K562 treated with DMSO at 1 percent for 24 hours (cell line): ENCODE data around the gene ZSCAN5B. TPM values are rescaled to one million over a fixed set of nuclear protein-coding genes. Genes with fewer than 3 reads are reported as not detected.

Experiments
- total RNA-seq: library from RNA; unstranded; fragments of 300-600 nt; gene quantifications from 2 replicates; pipeline ENCODE4 v1.2.3, GENCODE V29; 2022; ENCODE audit warnings: low read depth; ENCODE audit not compliant: insufficient read depth

ZSCAN5B gene
- total RNA-seq: 0.34 TPM in 1 of 2 replicates, not detected in the other

GRCh38 chr19:56197646-56198045, at the start of gene ZSCAN5B:
Gene ZSCAN5B (minus strand): TSS chr19:56197783. CDS start chr19:56193052, 4,731 bp downstream.

DNA sequence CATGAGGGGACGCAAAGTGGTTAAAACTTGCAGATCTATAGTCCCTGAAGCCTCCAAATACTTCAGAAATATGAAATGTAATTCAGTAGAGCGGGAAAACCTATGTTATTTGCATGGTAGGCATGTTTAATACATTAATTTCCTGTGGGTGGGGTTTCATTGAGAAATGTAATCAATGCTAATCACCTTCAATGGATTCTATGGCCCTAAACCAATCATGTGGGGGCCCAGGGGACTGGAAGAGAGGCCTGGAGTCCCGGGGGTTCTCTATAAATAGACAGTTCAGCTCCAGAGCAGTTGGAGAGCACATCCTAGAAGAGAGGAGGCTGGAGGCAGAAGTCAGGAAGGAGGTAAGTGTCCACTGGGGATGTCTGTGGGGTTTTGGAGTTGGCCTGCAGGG, 4.4 kb upstream of the ZSCAN5B start, which contains the start of gene ZSCAN5C:
Gene ZSCAN5C (plus strand): TSS at position 301 of the 400 bp plus-strand sequence. CDS start 3,641 bp downstream, outside the sequence.

DNA sequence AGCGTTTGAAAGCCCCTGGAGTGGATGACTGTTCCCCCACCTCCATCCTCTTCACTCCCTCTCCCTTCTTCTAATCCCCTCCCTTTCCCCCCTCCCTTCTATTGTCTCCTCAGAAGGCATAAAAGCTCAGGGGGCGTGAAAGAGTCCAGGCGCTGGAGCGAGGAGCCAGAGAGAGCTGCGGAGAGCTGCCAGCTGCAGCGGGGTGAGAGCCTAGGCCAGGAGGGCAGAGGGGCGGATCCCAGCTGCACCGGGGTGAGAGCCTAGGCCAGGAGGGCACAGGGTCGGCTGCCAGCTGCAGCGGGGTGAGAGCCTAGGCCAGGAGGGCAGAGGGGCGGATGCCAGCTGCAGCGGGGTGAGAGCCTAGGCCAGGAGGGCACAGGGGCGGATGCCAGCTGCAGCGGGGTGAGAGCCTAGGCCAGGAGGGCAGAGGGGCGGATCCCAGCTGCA, 21.7 kb downstream of the ZSCAN5B start, which contains the start of gene GALP:
Gene GALP (plus strand): TSS at position 148 of the 447 bp plus-strand sequence. CDS start 1,101 bp downstream, outside the sequence.

GRCh38 chr19:56140583-56141416, 56.8 kb downstream of the ZSCAN5B start, which contains the start of gene ZNF444:
Gene ZNF444 (plus strand): TSS chr19:56141287. CDS start chr19:56146912, 5,625 bp downstream.

Other genes with a start within 250 kb of the ZSCAN5B start
- not detected in 2 replicates for gene NLRP8, start 250.0 kb downstream of the ZSCAN5B start, total RNA-seq
- 0.32 TPM in 1 of 2 replicates, not detected in the other for gene NLRP5, start 211.0 kb downstream of the ZSCAN5B start, total RNA-seq
- gene ZNF787, start 76.5 kb downstream of the ZSCAN5B start, total RNA-seq: 58.6 and 68.6 TPM in 2 replicates
- gene ZNF444, start 56.5 kb downstream of the ZSCAN5B start, total RNA-seq: 48.0 and 48.7 TPM in 2 replicates
- gene GALP, start 21.8 kb downstream of the ZSCAN5B start, total RNA-seq: not detected in 2 replicates
- gene ZSCAN5C, start 4.5 kb upstream of the ZSCAN5B start, total RNA-seq: not detected in 2 replicates
- gene EDDM13, start 75.0 kb upstream of the ZSCAN5B start, total RNA-seq: not detected in 2 replicates
- gene ZSCAN5A, start 117.1 kb upstream of the ZSCAN5B start, total RNA-seq: 6.4 and 11.1 TPM in 2 replicates
- gene ZNF582, start 195.8 kb upstream of the ZSCAN5B start, total RNA-seq: 1.3 and 2.1 TPM in 2 replicates
- 0.78 and 0.86 TPM in 2 replicates for gene ZNF583, start 206.5 kb upstream of the ZSCAN5B start, total RNA-seq